Glutamatergic neuron (in vitro differentiated cells): ENCODE results near the gene RAB34. TPM values are rescaled to one million over a fixed set of nuclear protein-coding genes. Genes with fewer than 3 reads are reported as not detected.

Experiments used
- DNase-seq: peaks from one replicate; pipeline ENCODE4 v3.0.0; 2022
- H3K27ac Mint-ChIP-seq: one replicate; pipeline ENCODE4 v1.8.0; 2020; ENCODE audit warnings: mild to moderate bottlenecking, mixed read lengths, inconsistent platforms; ENCODE audit not compliant: unreplicated experiment
- H3K27me3 Mint-ChIP-seq: one replicate; pipeline ENCODE4 v1.8.0; 2020; ENCODE audit warnings: mild to moderate bottlenecking, moderate library complexity, mixed read lengths, inconsistent platforms; ENCODE audit not compliant: unreplicated experiment
- H3K36me3 Mint-ChIP-seq: one replicate; pipeline ENCODE4 v1.8.0; 2020; ENCODE audit warnings: mild to moderate bottlenecking, mixed read lengths, inconsistent platforms; ENCODE audit not compliant: unreplicated experiment
- H3K4me1 Mint-ChIP-seq: one replicate; pipeline ENCODE4 v1.8.0; 2020; ENCODE audit warnings: mild to moderate bottlenecking, low read depth, mixed read lengths, inconsistent platforms; ENCODE audit not compliant: unreplicated experiment
- H3K4me3 Mint-ChIP-seq: one replicate; pipeline ENCODE4 v1.8.0; 2020; ENCODE audit warnings: mild to moderate bottlenecking, mixed read lengths, inconsistent platforms; ENCODE audit not compliant: unreplicated experiment
- H3K9me3 Mint-ChIP-seq: one replicate; pipeline ENCODE4 v1.8.0; 2020; ENCODE audit warnings: mild to moderate bottlenecking, moderate library complexity, mixed read lengths, inconsistent platforms; ENCODE audit not compliant: unreplicated experiment
- CTCF ChIP-seq: fragments of 200-600 bp; sonication (generic); IDR thresholded peaks from one replicate; pipeline ENCODE4 v1.5.0; 2021; ENCODE audit not compliant: partially characterized antibody, unreplicated experiment
- total RNA-seq: library from RNA; stranded (reverse); fragmentation: NEBNext Ultra II Directional; extraction: Animal tissue kit (Norgen Biotek cat#: 25700); gene quantifications from one replicate; pipeline ENCODE4 v1.2.1, GENCODE V29; 2021; ENCODE audit not compliant: unreplicated experiment

RAB34 gene
- total RNA-seq, 1 donor from 2014 or later, result 54.3 TPM

DNA sequence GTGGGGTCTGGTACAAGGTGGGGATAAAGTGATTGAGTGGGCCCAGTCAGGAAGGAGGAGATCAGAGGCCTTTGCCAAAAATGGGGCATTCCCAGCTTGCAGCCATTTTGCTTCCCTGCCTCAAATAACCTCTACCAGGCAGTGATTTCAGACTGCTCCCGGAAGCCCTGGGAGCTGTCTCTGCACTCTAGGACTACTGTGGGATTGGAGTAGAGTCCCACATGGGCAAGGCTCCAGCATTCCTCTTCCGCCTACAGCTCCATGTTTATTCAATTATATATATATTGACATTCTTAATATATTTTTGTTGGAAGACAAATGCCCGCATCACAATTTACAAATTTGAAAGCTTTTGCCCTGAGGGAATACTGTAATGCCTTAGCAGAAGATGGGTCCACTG lies 42.2 kb downstream of the RAB34 start:
- no peak overlapping the region for H3K27ac Mint-ChIP-seq
- no peaks in the 10 kb centered on the region for H3K27me3 Mint-ChIP-seq
- no peak for DNase-seq
- H3K36me3 Mint-ChIP-seq, result peaks cover 12% of the 10 kb centered on the region
- TF ChIP-seq CTCF, result no peak
- no peak overlapping the region for H3K4me3 Mint-ChIP-seq
- H3K4me1 Mint-ChIP-seq, result no peaks in the 10 kb centered on the region
- peaks cover 5% of the 10 kb centered on the region for H3K9me3 Mint-ChIP-seq

GRCh38 chr17:28669918-28670317 lies 47.8 kb downstream of the RAB34 start:
- no peak for TF ChIP-seq CTCF
- no peak overlapping the region for H3K4me3 Mint-ChIP-seq
- peaks cover 5% of the 10 kb centered on the region for H3K9me3 Mint-ChIP-seq
- H3K4me1 Mint-ChIP-seq, result peaks cover 13% of the 10 kb centered on the region
- DNase-seq, result no peak
- no peaks in the 10 kb centered on the region for H3K27me3 Mint-ChIP-seq
- peaks cover 12% of the 10 kb centered on the region for H3K36me3 Mint-ChIP-seq
- H3K27ac Mint-ChIP-seq, result no peak overlapping the region

GRCh38 chr17:28667870-28668269 lies 49.8 kb downstream of the RAB34 start:
- Mint-ChIP-seq H3K27me3 (no peaks in the 10 kb centered on the region), H3K9me3 (no peaks in the 10 kb centered on the region), H3K36me3 (no peaks in the 10 kb centered on the region), H3K27ac (peak overlapping the region; percentile 4), H3K4me1 (peaks cover 21% of the 10 kb centered on the region), H3K4me3 (peak overlapping the region; percentile 39)
- no peak for DNase-seq
- TF ChIP-seq CTCF, result no peak

DNA sequence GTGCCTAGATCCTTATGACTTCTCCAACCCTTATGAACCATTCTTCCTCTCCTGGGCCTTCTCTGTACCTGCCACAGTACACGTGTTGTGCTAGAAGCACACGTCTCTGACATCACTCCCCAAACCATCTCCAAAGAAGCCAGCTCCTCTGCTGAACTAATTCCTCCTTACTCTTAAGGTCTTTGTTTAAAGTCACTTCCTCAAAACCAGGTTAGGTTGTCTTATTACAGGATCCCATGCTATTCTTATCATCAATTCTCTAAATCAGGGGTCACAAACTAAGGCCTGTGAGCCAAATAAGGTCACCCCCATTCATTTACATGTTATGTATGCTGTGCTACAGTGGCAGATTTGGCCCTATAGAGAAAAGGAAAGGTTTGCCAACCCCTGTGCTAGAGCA lies 51.7 kb downstream of the RAB34 start:
- peaks cover 2% of the 10 kb centered on the region for H3K36me3 Mint-ChIP-seq
- peaks cover 3% of the 10 kb centered on the region for H3K27me3 Mint-ChIP-seq
- H3K9me3 Mint-ChIP-seq, result peaks cover 4% of the 10 kb centered on the region
- H3K4me1 Mint-ChIP-seq, result peaks cover 23% of the 10 kb centered on the region
- H3K4me3 Mint-ChIP-seq, result no peak overlapping the region
- no peak for DNase-seq
- H3K27ac Mint-ChIP-seq, result no peak overlapping the region
- no peak for TF ChIP-seq CTCF

Other genes starting within 250 kb of the RAB34 start
- gene SLC13A2, start 244.2 kb downstream of the RAB34 start, total RNA-seq, result not detected
- not detected for gene FOXN1, start 211.5 kb downstream of the RAB34 start, total RNA-seq
- gene UNC119, start 165.2 kb downstream of the RAB34 start, total RNA-seq, result 57.2 TPM
- gene PIGS, start 146.3 kb downstream of the RAB34 start, total RNA-seq, result 63.1 TPM
- 50.9 TPM for gene ALDOC, start 141.0 kb downstream of the RAB34 start, total RNA-seq
- gene SPAG5, start 118.8 kb downstream of the RAB34 start, total RNA-seq, result 31.5 TPM
- gene RSKR, start 103.7 kb downstream of the RAB34 start, total RNA-seq, result 44.5 TPM
- gene BLTP2, start 72.7 kb downstream of the RAB34 start, total RNA-seq, result 181 TPM
- gene SDF2, start 56.0 kb downstream of the RAB34 start, total RNA-seq, result 54.3 TPM
- gene SUPT6H, start 55.7 kb downstream of the RAB34 start, total RNA-seq, result 108 TPM
- gene PROCA1, start 6.0 kb downstream of the RAB34 start, total RNA-seq, result 36.5 TPM
- gene RPL23A, start 2.1 kb upstream of the RAB34 start, total RNA-seq, result 627 TPM
- gene TLCD1, start 8.4 kb upstream of the RAB34 start, total RNA-seq, result 8.2 TPM
- gene NEK8, start 10.9 kb upstream of the RAB34 start, total RNA-seq, result 5.9 TPM
- gene TRAF4, start 26.1 kb upstream of the RAB34 start, total RNA-seq, result 373 TPM
- gene FAM222B, start 124.9 kb upstream of the RAB34 start, total RNA-seq, result 44.0 TPM
- gene ERAL1, start 137.1 kb upstream of the RAB34 start, total RNA-seq, result 53.3 TPM
- 143 TPM for gene FLOT2, start 179.9 kb upstream of the RAB34 start, total RNA-seq
- gene DHRS13, start 185.2 kb upstream of the RAB34 start, total RNA-seq, result 17.0 TPM
- 59.8 TPM for gene PHF12, start 233.7 kb upstream of the RAB34 start, total RNA-seq